Measurements from ENCODE around the gene TFEB. TPM values are rescaled to one million over a fixed set of nuclear protein-coding genes. Genes with fewer than 3 reads are reported as not detected.

Gene TFEB
- total RNA-seq, 1 donor from 2014 or later, result 18.6 TPM

GRCh38 chr6:41715795-41716515 lies 19.5 kb downstream of the TFEB start:
- intact Hi-C loops (cut with DNase I), result no loop called here
- TF ChIP-seq CTCF (IDR thresholded peaks at IDR 0.05), result no peak
- no peaks in the 10 kb centered on the region for H3K27me3 ChIP-seq
- no peaks in the 10 kb centered on the region for H3K9me3 ChIP-seq
- no peaks in the 10 kb centered on the region for H3K36me3 ChIP-seq
- DNase-seq (ENCODE audit: low spot score in 2 of 2), result no peak
- H3K4me1 ChIP-seq, result peaks cover 22 to 53% of the 10 kb centered on the region in 2 donors
- H3K27ac ChIP-seq, result peak overlapping the region; percentile 4 to 28
- H3K4me3 ChIP-seq, result no peak overlapping the region

DNA sequence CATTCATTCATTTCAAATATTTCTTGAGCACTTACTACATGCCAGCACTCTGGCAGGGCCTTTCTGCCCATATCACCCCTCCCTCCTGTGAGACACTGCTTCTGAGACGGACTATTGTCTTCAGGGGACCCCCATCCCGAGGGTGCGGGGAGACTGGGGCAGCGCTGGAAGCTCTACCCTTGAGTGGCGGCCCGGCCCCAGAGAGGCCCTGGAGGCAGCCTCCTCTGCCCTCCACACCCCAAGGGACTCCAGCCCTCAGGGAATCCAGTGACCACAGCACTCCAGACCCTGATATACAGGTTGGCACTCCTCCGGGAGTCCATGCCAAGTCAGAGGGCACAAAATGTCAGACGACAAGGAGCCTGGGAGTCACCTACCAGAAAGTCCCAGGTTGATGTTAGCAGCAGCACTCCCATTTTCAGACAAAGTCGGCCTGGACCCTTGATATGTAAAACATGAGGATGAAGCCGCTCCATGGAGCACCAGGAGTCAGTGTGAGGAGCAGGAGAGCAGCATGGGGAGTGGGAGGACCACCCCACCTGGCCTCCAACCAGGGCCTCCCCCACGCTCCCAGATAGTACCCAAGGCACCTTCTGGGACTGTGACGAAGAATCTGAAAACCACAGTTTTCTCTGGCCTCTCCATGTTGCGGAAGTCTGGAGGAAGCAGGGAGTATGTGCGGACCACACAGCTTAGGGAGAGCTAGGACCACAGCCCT lies 20.7 kb downstream of the TFEB start:
- DNase-seq (ENCODE audit: low spot score in 2 of 2), result no peak
- H3K36me3 ChIP-seq, result no peaks in the 10 kb centered on the region
- H3K4me3 ChIP-seq, result no peak overlapping the region
- intact Hi-C loops (cut with DNase I), result no loop called here
- peaks cover 22 to 53% of the 10 kb centered on the region in 2 donors for H3K4me1 ChIP-seq
- no peaks in the 10 kb centered on the region for H3K27me3 ChIP-seq
- peak overlapping the region; percentile 2 to 34 for H3K27ac ChIP-seq
- H3K9me3 ChIP-seq, result no peaks in the 10 kb centered on the region
- TF ChIP-seq CTCF (IDR thresholded peaks at IDR 0.05), result no peak

DNA sequence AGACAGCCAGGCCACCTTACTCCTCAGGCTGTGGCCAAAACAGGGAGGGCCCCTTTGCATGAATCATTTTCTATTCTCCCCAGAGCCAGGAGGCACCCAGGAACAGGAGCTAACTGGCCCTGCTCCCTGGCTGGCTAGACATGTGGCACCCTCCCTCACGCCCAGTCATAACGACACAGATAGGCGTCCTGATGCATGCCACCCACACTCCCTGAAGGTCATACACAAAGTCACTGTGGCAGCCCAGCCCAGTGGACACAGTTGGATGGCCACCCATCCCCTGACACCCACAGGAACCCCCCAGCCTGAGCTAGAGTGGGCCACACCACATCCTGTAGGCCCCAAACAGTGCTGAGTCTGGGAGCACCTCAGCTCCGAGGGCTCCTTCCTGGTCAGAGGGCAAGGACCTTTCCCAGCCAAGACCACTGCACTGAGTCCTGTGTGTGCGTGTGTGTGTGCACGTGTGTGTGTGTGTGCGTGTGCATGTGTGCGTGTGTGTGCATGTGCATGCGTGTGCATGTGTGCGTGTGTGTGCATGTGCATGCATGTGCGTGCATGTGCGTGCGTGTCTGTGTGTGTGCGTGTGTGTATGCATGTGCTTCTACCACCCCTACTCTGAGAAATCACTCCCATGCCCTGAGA lies 21.6 kb downstream of the TFEB start:
- Histone ChIP-seq H3K4me1 (peaks cover 22 to 47% of the 10 kb centered on the region in 2 donors), H3K4me3 (peak overlapping the region in 1 of 2 donors; percentile 11), H3K27me3 (no peaks in the 10 kb centered on the region), H3K9me3 (no peaks in the 10 kb centered on the region), H3K36me3 (no peaks in the 10 kb centered on the region), H3K27ac (peak overlapping the region; percentile 86 to 90)
- intact Hi-C loops (cut with DNase I), result loop anchor here (1.0 kb wide), 1 partner anchor 20 kb away; no protein-coding TSS in a partner anchor
- DNase-seq (ENCODE audit: low spot score in 2 of 2), result no peak
- TF ChIP-seq CTCF (IDR thresholded peaks at IDR 0.05), result no peak

- TF ChIP-seq CTCF (IDR thresholded peaks at IDR 0.05), result no peak
- intact Hi-C loops (cut with DNase I), result loop anchor here (1.0 kb wide), 1 partner anchor 20 kb away; no protein-coding TSS in a partner anchor
- Histone ChIP-seq H3K27me3 (no peaks in the 10 kb centered on the region), H3K27ac (peak overlapping the region; percentile 86 to 90), H3K9me3 (no peaks in the 10 kb centered on the region), H3K36me3 (no peaks in the 10 kb centered on the region), H3K4me1 (peaks cover 22 to 46% of the 10 kb centered on the region in 2 donors), H3K4me3 (peak overlapping the region in 1 of 2 donors; percentile 11)
- peak in 1 of 2 donors; percentile 74 for DNase-seq (ENCODE audit: low spot score in 2 of 2)
These were observed 22.2 kb downstream of the TFEB start for GRCh38 chr6:41713159-41713649.

DNA sequence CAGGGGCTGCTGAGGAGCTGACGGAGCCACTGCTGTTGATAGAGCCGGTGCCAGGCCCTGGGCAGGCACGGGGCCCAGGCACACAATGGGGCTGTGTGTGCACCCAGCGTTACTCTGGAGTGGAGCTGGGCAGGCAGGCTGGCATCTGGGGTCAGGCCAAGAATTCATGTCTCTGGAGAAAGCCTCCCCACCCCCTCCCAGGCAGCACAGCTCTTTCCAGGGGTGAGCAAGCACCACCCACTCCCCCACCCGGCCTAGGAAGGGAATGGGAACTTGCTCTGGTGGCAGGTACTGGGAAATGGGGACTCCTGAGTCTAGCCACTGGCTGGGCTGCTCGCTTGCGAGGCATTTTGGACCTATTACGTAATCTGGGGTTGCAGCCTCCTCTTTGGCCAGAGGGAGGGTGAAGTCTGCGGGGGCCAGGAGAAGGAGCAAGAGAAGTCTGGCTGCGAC lies 22.7 kb downstream of the TFEB start:
- peak; percentile 56 to 87 for DNase-seq (ENCODE audit: low spot score in 2 of 2)
- Histone ChIP-seq H3K9me3 (no peaks in the 10 kb centered on the region), H3K27me3 (no peaks in the 10 kb centered on the region), H3K27ac (peak overlapping the region; percentile 86 to 90), H3K36me3 (no peaks in the 10 kb centered on the region), H3K4me3 (peak overlapping the region in 1 of 2 donors; percentile 11), H3K4me1 (peaks cover 22 to 46% of the 10 kb centered on the region in 2 donors)
- intact Hi-C loops (cut with DNase I), result loop anchor here (1.0 kb wide), 1 partner anchor 21 kb away; no protein-coding TSS in a partner anchor
- TF ChIP-seq CTCF (IDR thresholded peaks at IDR 0.05), result peak in 2 of 3 experiments; percentile 18 to 29
